Peyer's patch (tissue), 4 donors: ENCODE measurements around the gene UHRF1. TPM values are rescaled to one million over a fixed set of nuclear protein-coding genes. Genes with fewer than 3 reads are reported as not detected.

Experiments
- DNase-seq, 3 donors: peaks; one replicate each; pipeline ENCODE4 v3.0.0-alpha.2; 2017 to 2019
- H3K27ac ChIP-seq, 4 donors: fragments of 200-600 bp; sonication (generic); one replicate each; pipeline ENCODE4 v1.5.1; 2016 to 2019
- H3K27me3 ChIP-seq, 2 donors: fragments of 200-600 bp; sonication (generic); one replicate each; pipeline ENCODE4 v1.5.1; 2019
- H3K36me3 ChIP-seq, 3 donors: fragments of 200-600 bp; sonication (generic); one replicate each; pipeline ENCODE4 v1.5.1; 2016 to 2019
- H3K4me1 ChIP-seq, 4 donors: fragments of 200-600 bp; sonication (generic); one replicate each; pipeline ENCODE4 v1.5.1; 2016 to 2019
- H3K4me3 ChIP-seq, 4 donors: fragments of 200-600 bp; sonication (generic); 1 replicate in 3 of 4; 2 replicates in 1 of 4; pipeline ENCODE4 v1.5.1; 2016 to 2019; ENCODE audit warnings: mild to moderate bottlenecking in 1 of 4
- H3K9me3 ChIP-seq, 4 donors: fragments of 200-600 bp; sonication (generic); one replicate each; pipeline ENCODE4 v1.5.1; 2016 to 2019; ENCODE audit warnings: mild to moderate bottlenecking in 1 of 4
- POLR2A ChIP-seq, 2 donors: fragments of 450-650 bp; IDR thresholded peaks; one replicate each; pipeline ENCODE4 v1.5.1; 2017; ENCODE audit warnings: antibody characterized with exemption in 2 of 2, mild to moderate bottlenecking in 2 of 2, moderate library complexity in 2 of 2
- total RNA-seq, 4 donors: library from RNA; depleted of rRNA; stranded (reverse); fragments of >200 nt; gene quantifications; one replicate each; pipeline ENCODE4 v1.1.0, GENCODE V29; 2016
- TF ChIP-seq, protein P1 (sequence below), 6 experiments: fragments of 450-650 bp in 4 of 6; fragments of 200-600 bp in 2 of 6; sonication (generic) in 1 of 6; IDR thresholded peaks; one replicate each; pipeline ENCODE4 v1.5.1; 2017 to 2019; ENCODE audit warnings: antibody characterized with exemption in 6 of 6, mild to moderate bottlenecking in 3 of 6, moderate library complexity in 1 of 6

UHRF1 gene
- total RNA-seq, 4 donors from 2014 or later: 6.7 to 35.5 (median 8.0) TPM

DNA sequence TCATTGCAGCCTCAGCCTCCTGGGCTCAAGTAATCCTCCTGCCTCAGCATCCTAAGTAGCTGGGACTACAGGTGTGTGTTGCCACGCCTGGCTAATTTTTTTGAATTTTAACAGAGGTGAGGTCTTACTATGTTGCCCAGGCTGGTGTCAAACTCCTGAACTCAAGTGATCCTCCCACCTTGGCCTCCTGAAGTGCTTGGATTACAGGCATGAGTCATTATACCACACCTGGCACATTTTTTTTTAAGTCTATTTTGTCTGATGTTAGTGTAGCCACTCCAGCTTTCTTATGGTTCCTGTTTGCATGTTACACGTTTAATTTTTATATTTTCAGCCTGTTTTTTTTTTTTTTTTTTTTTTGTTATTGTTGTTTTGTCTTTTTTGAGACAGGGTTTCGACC lies 84.4 kb downstream of the UHRF1 start:
- TF ChIP-seq, protein P1, sequence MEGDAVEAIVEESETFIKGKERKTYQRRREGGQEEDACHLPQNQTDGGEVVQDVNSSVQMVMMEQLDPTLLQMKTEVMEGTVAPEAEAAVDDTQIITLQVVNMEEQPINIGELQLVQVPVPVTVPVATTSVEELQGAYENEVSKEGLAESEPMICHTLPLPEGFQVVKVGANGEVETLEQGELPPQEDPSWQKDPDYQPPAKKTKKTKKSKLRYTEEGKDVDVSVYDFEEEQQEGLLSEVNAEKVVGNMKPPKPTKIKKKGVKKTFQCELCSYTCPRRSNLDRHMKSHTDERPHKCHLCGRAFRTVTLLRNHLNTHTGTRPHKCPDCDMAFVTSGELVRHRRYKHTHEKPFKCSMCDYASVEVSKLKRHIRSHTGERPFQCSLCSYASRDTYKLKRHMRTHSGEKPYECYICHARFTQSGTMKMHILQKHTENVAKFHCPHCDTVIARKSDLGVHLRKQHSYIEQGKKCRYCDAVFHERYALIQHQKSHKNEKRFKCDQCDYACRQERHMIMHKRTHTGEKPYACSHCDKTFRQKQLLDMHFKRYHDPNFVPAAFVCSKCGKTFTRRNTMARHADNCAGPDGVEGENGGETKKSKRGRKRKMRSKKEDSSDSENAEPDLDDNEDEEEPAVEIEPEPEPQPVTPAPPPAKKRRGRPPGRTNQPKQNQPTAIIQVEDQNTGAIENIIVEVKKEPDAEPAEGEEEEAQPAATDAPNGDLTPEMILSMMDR (IDR thresholded peaks at IDR 0.05): no peak
- no peaks in the 10 kb centered on the region for H3K27me3 ChIP-seq
- no peak for DNase-seq
- no peak overlapping the region for H3K27ac ChIP-seq
- H3K4me3 ChIP-seq: no peak overlapping the region
- no peaks in the 10 kb centered on the region for H3K36me3 ChIP-seq
- H3K9me3 ChIP-seq: no peaks in the 10 kb centered on the region
- H3K4me1 ChIP-seq: no peaks in the 10 kb centered on the region

DNA sequence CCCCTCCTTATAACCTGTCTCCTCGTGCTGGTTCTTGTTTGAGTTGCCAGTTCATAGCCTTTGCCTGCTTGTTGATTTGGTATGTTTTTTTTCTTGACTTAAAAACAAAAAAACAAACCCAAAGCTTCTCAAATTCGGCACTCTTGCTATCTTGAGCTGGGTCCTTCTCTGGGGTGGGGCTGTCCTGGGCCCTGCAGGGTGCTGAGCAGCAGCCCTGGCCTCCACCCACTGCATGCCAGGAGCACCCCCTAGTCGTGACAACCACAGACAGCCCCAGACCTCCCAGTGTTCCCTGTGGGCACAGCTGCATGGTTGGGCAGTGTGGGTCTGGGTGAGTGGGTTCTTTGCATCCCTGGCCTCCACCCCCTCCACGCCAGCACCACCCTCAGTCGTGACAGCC lies 87.4 kb downstream of the UHRF1 start:
- no peaks in the 10 kb centered on the region for H3K27me3 ChIP-seq
- no peak for TF ChIP-seq POLR2A (IDR thresholded peaks at IDR 0.05)
- TF ChIP-seq, protein P1 (IDR thresholded peaks at IDR 0.05): no peak
- H3K9me3 ChIP-seq: no peaks in the 10 kb centered on the region
- no peak for DNase-seq
- H3K4me3 ChIP-seq: no peak overlapping the region
- no peaks in the 10 kb centered on the region for H3K4me1 ChIP-seq
- H3K27ac ChIP-seq: no peak overlapping the region
- no peaks in the 10 kb centered on the region for H3K36me3 ChIP-seq

DNA sequence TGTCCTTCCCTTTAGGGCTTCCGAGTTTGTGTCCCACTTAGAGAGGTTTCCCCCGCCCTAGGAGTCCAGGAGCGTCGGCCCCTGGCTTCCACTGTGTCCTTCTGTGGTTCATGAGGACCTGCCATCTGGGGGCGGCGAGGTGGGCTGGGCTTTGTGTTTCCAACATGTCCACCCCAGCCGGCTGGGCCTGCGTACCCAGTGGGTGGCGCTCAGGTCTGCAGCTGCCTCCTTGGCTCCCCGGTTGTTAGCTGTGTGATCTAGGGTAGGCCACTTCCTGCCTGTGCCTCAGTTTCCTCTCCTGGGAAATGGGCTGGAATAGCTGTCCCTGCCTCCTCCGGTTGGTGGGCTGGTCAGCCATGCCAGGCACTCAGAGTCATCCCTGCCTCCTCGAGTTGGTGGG lies 88.0 kb downstream of the UHRF1 start:
- Histone ChIP-seq H3K4me3 (no peak overlapping the region), H3K36me3 (no peaks in the 10 kb centered on the region), H3K27me3 (no peaks in the 10 kb centered on the region), H3K4me1 (no peaks in the 10 kb centered on the region), H3K27ac (no peak overlapping the region), H3K9me3 (no peaks in the 10 kb centered on the region)
- no peak for TF ChIP-seq POLR2A (IDR thresholded peaks at IDR 0.05)
- TF ChIP-seq, protein P1 (IDR thresholded peaks at IDR 0.05): no peak
- no peak for DNase-seq

DNA sequence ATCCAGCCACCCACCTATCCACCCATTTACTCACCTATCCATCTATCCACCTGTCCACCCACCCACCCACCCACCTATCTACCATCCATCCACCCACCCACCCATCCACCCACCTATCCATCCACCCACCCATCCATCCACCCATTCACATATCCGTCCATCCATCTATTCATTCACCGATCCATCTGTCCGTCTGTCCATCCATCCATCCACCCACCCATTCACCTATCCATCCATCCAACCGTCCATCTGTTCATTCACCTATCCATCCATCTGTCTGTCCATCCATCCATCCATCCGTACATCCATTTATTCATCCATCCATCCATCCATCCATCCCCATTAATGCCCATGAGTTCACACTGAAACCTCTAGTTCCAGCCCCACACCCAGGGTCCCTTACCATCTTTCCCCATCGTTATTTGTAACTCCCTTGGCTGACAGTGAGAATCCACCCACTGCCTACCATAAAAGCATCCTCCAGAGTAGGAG lies 90.9 kb downstream of the UHRF1 start:
- Histone ChIP-seq H3K4me1 (no peaks in the 10 kb centered on the region), H3K27me3 (no peaks in the 10 kb centered on the region), H3K9me3 (no peaks in the 10 kb centered on the region), H3K4me3 (no peak overlapping the region), H3K36me3 (no peaks in the 10 kb centered on the region), H3K27ac (no peak overlapping the region)
- TF ChIP-seq, protein P1 (IDR thresholded peaks at IDR 0.05): no peak
- no peak for TF ChIP-seq POLR2A (IDR thresholded peaks at IDR 0.05)
- no peak for DNase-seq

- Histone ChIP-seq H3K4me1 (no peaks in the 10 kb centered on the region), H3K27ac (no peak overlapping the region), H3K9me3 (no peaks in the 10 kb centered on the region), H3K4me3 (no peak overlapping the region), H3K36me3 (no peaks in the 10 kb centered on the region), H3K27me3 (no peaks in the 10 kb centered on the region)
- TF ChIP-seq, protein P1 (IDR thresholded peaks at IDR 0.05): peak in 5 of 6 experiments; percentile 1 to 57 (median 41)
- TF ChIP-seq POLR2A (IDR thresholded peaks at IDR 0.05): no peak
- DNase-seq: no peak
Measured at GRCh38 chr19:5001615-5002014, 92.3 kb downstream of the UHRF1 start.

GRCh38 chr19:5002143-5002542 lies 92.8 kb downstream of the UHRF1 start:
- Histone ChIP-seq H3K9me3 (no peaks in the 10 kb centered on the region), H3K27me3 (no peaks in the 10 kb centered on the region), H3K36me3 (no peaks in the 10 kb centered on the region), H3K4me3 (no peak overlapping the region), H3K27ac (no peak overlapping the region), H3K4me1 (no peaks in the 10 kb centered on the region)
- TF ChIP-seq, protein P1 (IDR thresholded peaks at IDR 0.05): no peak
- no peak for TF ChIP-seq POLR2A (IDR thresholded peaks at IDR 0.05)
- DNase-seq: no peak
